Amniotic epithelial cell (primary cell): ENCODE measurements around the gene CSRP1.

Source experiments
- DNase-seq: peaks from one replicate; pipeline ENCODE4 v3.0.0-alpha.2; 2010; ENCODE audit warnings: low read depth

CSRP1 gene

DNA sequence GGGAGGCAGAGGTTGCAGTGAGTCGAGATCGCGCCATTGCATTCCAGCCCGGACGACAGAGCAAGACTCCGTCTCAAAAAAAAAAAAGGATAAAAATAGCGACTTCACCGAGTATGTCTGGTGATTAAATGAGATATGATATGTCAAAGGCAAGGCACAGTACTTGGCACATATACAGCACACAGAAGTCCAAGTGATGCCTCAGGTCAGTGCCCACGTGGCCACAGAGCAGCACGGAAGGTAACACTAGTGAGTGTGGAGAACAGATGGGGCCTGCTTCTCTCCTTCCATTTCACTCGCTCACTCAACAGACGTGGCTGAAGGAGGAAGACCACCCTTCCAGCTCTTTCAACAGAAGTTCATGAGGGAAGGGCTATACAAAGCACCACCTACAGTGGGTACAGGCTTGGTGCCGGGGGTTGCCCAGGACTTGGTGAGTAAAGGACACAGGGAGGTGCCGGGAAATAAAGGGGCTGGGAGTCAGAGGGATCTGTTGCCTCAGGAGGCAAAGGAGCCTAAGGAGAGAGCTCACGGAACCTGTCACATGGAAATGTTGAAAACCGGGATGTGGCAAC, 8.9 kb downstream of the CSRP1 start:
- no peak for DNase-seq

DNA sequence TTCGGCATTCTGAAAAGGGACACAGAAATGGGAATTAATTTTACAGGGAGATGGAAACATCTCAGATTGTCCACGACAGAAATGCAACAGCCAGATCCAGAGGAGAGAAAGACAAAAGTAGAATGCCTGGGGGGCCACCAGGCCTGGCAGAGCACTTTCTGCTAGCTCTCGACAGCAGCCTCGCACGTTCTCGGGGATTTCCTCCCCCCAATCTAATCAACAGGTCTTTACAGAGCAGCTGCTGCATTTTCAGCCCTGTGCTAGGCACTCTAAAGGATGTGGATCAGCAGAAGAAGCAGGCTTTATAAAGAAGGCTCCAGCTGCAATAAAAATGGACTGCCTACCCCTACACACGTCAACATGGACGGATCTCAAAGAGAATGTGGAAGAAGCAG, 10.6 kb downstream of the CSRP1 start:
- no peak for DNase-seq

DNA sequence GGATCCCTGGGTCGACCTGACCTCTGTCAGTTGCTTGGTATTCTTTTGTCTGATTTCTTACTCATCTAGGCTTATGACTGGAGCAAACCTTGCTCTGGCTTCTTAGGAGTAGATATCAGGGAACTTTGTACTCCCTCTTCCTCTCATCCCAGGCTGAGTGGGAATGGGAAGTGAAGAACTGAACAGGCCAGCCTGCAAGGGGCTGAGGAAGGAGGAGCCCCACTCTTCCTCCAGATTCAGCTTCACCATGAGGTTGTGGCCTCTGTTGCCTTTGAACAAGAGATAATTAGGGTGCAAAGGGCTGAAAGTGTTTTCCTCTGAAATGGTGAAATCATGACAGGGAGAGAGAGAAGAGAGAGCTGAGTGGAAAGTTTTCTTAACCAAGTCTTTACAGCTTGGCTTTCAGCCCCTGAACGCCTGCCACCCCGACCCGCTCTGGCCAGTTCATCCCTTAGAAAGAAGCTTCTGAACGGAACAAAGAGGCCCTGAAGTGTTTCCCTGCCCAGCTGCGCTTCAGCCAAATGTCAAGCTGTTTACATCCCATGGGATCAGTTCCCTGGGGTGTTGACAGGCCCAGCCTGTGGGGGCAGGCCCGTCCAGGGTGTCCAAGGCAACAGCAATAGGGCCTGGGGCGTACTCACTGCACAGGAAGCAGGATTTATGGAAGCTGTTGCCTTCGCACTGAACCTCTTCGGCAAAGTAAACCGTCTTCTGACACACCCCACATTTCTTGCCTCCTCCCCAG, 11.2 kb downstream of the CSRP1 start:
- peak; percentile 79 for DNase-seq

DNA sequence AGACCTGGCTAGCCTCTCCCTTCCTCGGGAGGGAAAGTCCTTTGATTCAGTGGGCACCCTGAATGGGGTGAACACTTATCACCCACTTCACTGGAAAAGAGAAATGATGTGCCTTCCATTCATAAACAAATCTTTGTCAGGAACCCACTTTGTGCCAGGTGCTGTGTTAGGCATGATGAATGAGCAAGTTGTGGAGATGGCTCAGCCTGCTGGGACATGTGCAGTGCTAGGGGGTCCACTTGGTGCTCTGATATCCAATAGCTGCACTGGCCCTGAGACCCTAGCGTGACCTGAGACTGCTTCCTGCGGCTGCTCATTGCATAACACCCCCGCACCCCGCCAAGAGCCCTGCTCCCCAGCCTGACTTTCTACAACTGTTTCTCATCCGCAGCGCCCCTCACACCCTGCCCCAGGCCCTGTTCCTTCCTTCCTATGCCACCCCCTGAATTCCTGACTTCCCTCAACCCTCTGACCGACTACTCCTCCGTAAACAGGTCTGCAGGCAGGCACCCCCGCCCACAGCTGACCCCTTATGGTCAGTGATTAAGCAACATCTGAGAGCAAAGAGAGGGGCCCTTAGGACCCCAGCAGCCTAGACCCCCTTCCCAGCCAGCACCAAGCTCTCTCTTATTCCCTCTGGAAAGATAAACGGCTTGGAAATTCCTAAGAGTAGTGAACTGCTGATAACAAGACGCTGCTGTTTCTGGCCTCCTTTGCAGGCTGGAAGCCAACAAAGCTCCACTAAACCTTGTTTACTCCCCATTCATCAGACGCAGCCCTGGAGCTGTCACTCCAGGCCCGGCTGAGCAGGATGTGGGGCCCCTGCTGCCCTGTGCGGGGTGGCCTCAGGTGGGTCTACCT, 12.9 kb downstream of the CSRP1 start:
- DNase-seq, result peak; percentile 98

DNA sequence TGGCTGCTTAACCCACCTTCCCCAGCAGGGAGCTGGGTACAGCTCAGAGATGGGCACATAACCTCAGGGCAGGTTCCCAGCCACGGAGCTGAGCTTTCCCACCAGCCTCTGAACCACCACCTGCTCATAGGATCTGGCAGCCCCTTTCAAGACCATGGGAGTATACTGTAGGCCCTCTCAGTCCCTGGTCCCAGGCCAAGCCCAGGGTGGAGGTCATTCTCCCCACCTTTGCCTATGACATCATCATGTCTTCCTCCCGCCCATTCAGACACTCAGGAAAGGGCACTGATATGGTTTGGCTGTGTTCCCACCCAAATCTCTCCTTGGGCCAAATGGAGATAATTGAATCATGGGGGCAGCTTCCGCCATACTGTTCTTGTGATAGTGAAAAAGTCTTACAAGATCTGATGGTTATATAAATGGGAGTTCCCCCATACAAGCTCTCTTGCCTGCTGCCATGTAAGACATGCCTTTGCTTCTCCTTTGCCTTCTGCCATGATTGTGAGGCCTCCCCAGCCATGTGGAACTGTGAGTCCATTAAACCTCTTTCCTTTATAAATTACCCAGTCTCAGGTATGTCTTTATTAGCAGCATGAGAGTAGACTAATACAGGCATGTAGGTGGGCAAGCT, 13.8 kb downstream of the CSRP1 start:
- DNase-seq, result peak; percentile 57

DNA sequence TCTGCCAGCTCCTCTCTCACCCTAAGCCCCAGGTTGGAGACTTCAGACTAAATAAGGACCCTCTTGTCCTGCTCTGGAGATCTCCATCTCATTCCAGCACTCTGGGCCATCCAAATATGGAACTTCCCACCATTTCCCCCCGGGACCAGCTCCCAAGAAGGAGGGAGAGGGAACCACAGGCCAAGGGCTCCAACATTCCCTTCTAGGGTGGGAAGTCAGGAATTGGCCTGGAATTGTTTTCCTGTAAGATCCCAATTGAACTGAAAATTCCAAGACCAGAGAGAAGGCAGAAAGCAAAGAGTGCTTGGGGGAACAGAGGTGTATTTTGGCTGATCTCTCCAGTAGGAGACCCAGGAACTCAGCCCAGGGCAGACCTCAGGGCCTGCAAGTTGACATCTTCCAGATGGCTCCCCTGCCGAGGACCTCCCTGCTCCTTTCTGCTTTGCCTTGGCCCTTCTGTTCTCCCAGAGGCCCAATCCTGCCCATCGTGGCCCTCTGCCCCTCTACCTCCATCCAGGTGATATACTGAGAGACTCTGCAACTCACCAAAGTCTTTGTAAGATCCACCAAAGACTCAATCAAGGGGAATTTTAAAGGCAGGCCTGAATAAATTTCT, 14.9 kb downstream of the CSRP1 start:
- no peak for DNase-seq

DNA sequence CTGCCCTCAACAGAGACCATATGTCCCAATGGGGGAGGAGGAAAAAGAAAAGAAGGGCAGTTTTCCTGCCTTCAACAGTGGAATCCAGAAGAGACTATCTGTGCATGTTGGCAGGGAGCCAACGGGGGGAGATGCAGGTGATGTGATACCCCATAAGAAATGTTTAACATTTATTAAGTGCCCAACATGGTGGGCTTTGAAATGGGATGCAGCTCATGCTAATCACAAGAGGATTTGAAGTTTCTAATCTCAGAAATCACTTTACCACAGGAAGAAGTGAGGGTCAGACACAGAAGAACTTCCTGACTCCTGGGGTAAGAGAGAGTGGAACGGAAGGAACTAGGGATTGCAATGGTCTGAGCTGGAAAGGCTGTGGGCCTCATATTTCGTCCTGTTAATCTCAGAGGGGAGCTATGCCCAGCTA, 16.2 kb downstream of the CSRP1 start:
- peak; percentile 50 for DNase-seq

DNA sequence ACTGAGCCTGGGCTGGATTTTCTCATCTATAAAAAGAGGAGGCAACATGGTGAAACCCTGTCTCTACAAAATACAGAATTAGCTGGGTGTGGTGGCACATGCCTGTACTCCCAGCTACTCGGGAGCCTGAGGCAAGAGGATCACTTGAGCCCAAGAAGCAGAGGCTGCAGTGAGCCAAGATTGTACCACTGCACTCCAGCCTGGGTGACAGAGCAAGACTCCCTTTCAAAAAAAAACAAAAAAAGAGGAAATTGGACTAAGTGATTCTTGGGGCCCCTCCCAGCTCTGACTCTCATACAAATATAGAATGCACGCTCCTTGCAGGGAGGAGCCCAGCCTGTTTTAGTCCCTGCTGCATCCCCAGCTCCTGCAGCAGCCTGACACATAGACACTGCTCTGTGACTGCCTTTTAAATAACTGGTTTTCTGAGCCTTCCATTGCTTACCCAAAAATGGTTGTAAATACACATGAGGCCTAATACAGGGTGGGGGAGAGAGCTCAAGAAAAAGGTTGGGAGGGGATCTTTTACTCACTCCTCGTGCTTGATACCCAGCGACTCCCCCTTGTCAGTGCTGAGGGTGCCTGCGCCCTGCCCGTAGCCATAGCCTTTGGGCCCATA, 17.2 kb downstream of the CSRP1 start:
- no peak for DNase-seq

DNA sequence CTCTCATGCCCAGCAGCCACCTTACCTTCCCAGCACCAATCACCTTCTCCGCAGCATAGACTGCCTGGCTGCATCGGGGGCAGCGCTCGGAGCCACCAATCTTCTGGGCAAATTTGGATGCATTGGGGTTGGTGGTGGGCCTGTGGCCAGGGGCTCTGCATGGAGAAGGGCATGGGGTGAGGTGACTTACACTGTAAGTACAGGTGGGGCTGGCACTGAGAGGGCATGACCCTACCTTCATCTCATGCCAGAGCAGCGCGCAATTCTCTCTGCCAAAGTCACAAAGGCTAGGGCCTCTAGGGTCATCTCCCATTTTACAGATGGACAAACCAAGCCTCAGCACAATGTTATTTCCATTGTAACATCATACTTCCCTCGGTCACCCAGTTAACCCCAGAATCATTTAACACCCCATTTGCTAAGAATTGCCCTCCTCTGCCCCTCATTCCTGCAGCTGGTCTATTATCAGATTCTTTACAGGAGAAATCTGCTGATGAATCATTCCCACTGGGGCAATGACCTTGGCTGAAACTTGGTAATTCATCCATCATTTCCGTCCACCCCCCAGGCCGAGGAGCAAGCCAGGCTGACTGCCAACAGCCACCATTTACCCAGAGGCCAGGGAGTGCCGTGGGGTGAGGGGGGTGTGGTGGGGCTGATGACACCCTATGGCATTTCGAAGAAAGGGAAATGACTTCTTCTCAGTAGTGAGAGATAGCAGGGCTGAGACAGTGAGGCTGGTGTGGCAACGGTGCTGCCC, 17.9 kb downstream of the CSRP1 start:
- peak; percentile 96 for DNase-seq

DNA sequence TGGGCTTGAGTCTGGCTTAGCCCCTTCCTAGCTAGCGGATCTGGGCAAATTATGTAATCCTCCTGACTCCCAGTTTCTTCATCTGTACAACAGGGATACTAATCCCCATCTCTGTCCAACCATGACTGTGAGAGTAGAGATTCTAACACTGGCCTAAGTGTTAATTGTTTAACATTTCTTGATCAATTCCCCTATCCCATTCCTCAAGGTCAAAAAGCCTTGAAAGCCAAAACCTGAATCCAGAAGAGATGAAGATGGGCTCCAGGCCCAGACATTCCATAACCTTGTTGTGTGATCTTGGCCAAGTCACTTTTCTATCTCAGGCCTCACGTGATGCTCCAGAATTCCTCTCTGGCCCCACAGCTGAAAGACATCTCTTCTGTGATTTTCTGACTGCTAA, 19.2 kb downstream of the CSRP1 start:
- no peak for DNase-seq

DNA sequence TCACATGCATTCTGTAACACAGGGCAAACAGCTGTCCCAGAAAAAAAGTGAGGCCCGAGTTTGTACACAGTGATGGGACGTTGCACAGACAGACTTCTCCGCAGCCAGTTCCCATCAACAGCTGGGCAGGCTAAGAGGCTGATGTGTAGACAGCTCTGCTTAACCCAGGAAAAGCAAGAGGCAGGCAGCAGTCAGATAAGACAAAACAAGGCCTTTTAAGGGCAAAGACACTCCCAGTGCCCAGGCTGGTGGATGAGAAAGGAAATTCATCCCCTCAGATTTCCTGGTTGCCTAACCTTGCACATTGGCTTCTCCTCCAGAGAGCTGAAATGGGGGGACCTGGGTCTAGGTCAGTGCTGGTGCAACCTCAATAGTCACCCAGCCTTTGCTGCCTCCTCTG, 20.7 kb downstream of the CSRP1 start:
- peak; percentile 91 for DNase-seq

DNA sequence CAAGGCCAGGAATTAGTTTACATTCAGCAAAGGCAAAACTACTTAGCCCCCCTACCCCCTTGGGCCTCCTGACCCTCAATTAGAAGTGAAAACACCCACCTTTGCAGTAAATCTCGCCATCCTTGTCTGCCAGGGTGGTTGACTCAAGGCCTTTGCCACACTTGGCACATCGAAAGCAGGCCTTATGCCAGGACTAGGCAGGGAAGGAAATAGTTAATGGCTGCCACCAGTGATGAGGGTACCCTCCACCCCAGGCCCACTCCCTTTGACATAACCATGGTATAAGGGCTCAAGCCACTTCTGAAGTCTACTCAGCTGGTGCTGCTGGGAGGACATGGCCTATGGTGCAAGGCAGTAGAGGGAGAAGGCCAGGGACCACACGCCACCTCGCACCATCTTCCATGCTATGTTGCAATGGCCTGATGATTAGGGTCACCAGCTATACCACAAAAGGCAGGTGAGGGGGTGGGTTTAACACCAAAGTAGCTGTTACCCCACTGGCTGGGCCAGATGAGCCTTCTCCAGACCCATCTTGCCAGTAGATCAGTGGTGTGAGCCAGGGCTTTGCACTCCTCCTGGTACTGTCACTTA, 21.6 kb downstream of the CSRP1 start:
- DNase-seq, result no peak

DNA sequence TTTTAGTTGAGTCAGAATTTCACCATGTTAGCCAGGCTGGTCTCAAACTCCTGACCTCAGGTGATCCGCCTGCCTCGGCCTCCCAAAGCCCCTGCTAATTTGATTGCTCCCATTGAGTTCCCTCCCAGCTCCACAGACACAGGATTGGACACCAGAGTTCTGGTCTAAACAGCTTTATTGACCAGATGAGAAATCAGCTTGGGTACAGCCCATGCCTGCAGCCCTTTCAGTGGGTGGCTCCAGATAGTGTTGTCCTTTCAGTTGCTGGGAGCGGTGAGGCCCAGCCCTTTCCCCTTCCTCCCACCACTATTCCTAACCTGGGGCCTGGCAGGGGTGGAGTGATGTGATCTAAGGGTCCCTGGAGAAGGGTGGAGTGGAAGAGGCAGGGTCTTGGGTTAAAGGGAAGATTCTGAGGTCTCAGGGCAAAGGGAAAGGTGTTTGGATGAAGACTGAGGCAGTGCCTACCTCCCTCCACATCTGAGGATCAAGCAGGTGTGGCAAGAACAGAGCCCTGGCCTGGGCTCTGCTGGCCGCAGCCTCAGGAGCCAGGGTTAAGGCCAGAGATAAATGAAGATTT, 23.5 kb downstream of the CSRP1 start:
- DNase-seq, result no peak

DNA sequence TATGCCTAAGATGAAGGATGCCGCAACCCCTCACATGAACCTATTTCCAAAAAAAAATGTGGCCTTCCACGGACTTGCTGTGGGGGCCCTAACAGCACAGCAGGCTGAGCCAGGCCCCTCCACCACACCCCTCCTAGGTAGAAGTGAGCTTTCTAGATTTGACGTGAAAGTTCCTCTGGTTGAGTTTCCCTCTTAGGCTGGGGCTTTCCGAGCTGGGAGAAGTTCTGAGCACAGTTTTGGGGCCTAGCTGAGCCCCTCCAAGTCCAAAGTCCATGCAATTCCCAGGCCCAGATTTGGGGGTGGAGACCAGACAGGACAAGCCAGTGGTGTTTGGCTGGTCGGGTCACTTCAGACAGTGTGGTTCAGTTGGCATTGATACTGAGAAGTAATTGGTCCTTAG, 24.2 kb downstream of the CSRP1 start:
- DNase-seq, result no peak

DNA sequence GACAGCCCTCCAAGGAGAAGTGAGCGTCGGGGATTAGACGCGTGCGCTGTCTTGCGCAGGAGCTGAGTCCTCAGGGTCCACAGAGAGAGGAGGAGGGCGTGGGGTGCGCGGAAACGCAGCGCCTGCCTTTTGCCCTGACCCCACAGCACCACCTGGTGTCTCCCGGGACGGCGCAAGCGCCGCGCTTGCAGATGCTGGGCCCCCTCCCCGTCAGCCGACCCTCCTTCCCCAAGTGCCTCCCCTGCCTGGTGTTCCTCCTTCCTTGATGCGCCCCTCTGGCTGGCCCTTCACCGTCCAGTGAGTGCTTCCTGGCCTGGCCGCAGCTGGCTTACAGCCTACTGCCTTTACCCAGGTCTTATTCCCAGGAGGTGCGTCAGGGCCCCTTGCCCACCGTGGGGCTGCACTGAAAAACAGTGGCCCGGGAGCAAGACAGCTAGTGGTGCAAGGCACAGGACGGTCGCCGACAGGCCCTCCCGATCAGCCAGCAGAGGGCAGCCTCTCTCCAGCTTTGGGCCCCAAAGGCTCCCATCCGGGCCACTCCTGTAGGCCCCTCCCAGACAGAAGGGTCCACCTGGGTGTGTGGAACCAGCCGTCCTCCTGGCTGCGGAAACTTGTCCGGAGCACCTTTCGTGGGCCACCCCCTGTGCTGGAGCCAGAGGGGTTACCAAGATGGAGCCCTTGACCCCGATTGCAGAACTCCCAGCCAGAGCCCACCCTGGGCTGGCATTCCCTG, 25.0 kb downstream of the CSRP1 start:
- DNase-seq, result peak; percentile 71

DNA sequence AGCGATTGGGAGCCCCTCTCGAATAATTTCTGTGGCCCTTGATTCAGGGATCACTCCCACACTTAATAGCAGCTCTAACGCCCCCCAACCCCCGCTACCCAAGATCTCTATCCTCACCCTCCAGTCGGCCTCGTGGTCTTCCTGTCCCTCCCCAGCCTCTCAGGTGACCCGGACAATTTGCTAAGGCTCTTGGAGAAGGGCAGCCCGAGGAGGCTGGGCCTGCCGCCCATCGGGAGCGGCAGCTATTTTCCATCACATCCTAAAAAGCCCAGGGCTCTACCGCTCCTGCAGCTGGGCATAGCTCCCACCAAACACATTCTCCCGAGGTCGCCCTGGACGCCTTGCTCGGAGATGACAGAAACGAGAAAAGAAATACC, 25.9 kb downstream of the CSRP1 start:
- DNase-seq, result no peak

DNA sequence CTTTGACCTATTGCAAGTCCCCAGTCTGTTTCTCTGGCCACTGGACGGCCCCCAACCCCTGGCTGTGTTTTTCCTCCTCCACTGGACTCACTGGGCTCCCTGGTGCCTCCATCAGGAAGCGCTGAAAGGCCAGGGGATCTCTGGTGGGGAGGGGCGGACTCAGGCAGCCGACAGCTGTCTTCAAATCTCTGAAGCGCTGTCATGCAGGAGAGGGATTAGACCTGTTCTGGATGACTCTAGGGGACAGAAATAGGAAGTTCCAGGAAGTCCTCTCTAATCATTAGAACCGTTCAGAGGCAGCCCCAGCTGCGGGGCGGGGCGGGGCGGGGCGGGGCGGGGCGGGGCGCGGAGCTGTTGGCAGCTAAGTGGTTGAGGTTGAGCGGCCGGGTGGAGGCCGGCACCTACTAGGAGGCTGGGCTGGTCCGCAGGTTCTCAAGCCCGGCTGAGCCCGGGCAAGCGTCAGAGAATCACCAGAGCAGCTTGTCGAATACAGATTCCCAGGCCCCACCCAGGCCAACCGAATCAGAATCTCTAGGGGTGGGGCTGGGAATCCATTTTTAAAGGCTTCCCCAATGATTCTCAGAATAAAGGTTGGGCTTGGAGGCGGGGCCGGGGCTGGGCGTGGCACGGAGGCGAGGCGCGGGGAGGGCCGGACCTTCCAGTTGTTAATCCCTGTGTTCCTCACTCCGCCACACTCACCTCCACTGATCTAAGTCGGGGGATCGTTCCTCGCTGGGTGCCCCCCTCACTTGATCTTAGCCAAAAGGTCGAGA, 26.5 kb downstream of the CSRP1 start:
- peak; percentile 79 for DNase-seq

DNA sequence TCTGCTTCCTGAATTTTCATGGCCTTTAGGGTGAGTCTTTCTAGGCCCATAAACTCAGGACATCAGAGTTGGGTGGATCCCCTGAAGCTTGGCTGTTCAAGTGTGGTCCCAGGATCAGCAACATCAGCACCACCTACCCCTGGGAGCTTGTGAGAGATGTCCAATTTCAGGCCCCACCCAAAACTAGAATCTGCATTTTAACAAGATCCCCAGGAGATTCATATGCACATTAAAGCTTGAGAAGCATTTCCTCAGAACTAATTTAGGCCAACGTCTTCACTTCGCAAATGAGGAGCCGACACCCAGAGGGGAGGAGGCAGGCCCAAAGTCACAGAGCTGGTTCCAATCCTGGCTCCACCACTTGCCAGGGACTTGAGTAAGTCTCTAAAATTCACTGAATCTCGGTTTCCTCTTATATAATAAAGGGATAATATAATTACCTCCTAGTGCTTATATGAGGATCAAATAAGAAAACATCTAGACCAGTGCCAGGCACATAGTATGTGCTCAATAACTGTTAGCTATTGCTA, 27.7 kb downstream of the CSRP1 start:
- no peak for DNase-seq
